LNCAP (cell line): ENCODE measurements around the gene CLDN6.

ENCODE experiments used
- CTCF ChIP-seq: fragments of 450-650 bp; IDR thresholded peaks from 2 replicates; pipeline ENCODE4 v1.5.1; 2017; ENCODE audit warnings: mild to moderate bottlenecking

The CLDN6 gene

GRCh38 chr16:3035289-3035971 lies 17.4 kb upstream of the CLDN6 start:
- no peak for TF ChIP-seq CTCF

- TF ChIP-seq CTCF: no peak
These were observed 14.6 kb upstream of the CLDN6 start for GRCh38 chr16:3032624-3033023.

- no peak for TF ChIP-seq CTCF
These were observed 12.5 kb upstream of the CLDN6 start for GRCh38 chr16:3030222-3031212.

- TF ChIP-seq CTCF: no peak
These were observed 11.7 kb upstream of the CLDN6 start for GRCh38 chr16:3029491-3030221.

- TF ChIP-seq CTCF: no peak
These were observed 10.8 kb upstream of the CLDN6 start for GRCh38 chr16:3028716-3029319.

GRCh38 chr16:3027983-3028715 lies 10.2 kb upstream of the CLDN6 start:
- peak; percentile 94 for TF ChIP-seq CTCF

- TF ChIP-seq CTCF: no peak
These were observed 9.5 kb upstream of the CLDN6 start for GRCh38 chr16:3027489-3027795.
